Measurements from ENCODE around the gene PTPRH.

- TF ChIP-seq CTCF (IDR thresholded peaks at IDR 0.05) (no peak), POLR2A (IDR thresholded peaks at IDR 0.05) (no peak)
These were observed 22.3 kb upstream of the PTPRH start for GRCh38 chr19:55231391-55232285.

All from testis (tissue), 2 donors.